ENCODE data around the gene HIPK1. TPM values are rescaled to one million over a fixed set of nuclear protein-coding genes. Genes with fewer than 3 reads are reported as not detected.

HIPK1 gene
- total RNA-seq, 4 donors from 2014 or later: 60.6 to 89.9 (median 76.5) TPM

- peaks cover 0 to 6% (median 0%) of the 10 kb centered on the region in 4 donors for H3K27me3 ChIP-seq
- WGBS: 87% methylated on average over 2 of the region's 2 CpGs
- DNase-seq (ENCODE audit: extremely low spot score): no peak
- H3K9me3 ChIP-seq: no peaks in the 10 kb centered on the region
- TF ChIP-seq EP300 (IDR thresholded peaks at IDR 0.05) (no peak), POLR2A (IDR thresholded peaks at IDR 0.05; ENCODE audit: low read depth) (no peak), POLR2AphosphoS5 (IDR thresholded peaks at IDR 0.05) (no peak), CTCF (IDR thresholded peaks at IDR 0.05) (no peak)
- H3K27ac ChIP-seq (replicated peaks in 1 of 4): no peak overlapping the region
- intact Hi-C loops (cut with DNase I): no loop called here
- peaks cover 10% of the 10 kb centered on the region in 4 donors for H3K4me1 ChIP-seq
- no peaks in the 10 kb centered on the region for H3K36me3 ChIP-seq
- no peak overlapping the region for H3K4me3 ChIP-seq
Observed at GRCh38 chr1:113917400-113918082, 11.6 kb upstream of the HIPK1 start.

- H3K4me3 ChIP-seq: no peak overlapping the region
- intact Hi-C loops (cut with DNase I): no loop called here
- no peaks in the 10 kb centered on the region for H3K36me3 ChIP-seq
- peaks cover 3% of the 10 kb centered on the region in 4 donors for H3K4me1 ChIP-seq
- TF ChIP-seq EP300 (IDR thresholded peaks at IDR 0.05) (no peak), POLR2AphosphoS5 (IDR thresholded peaks at IDR 0.05) (no peak), CTCF (IDR thresholded peaks at IDR 0.05) (no peak), POLR2A (IDR thresholded peaks at IDR 0.05; ENCODE audit: low read depth) (no peak)
- H3K27ac ChIP-seq (replicated peaks in 1 of 4): no peak overlapping the region
- H3K27me3 ChIP-seq: peaks cover 0 to 6% (median 0%) of the 10 kb centered on the region in 4 donors
- no peak for DNase-seq (ENCODE audit: extremely low spot score)
- H3K9me3 ChIP-seq: no peaks in the 10 kb centered on the region
Observed at GRCh38 chr1:113918243-113918642, 10.9 kb upstream of the HIPK1 start.

- TF ChIP-seq EP300 (IDR thresholded peaks at IDR 0.05) (no peak), CTCF (IDR thresholded peaks at IDR 0.05) (no peak), POLR2A (IDR thresholded peaks at IDR 0.05; ENCODE audit: low read depth) (no peak), POLR2AphosphoS5 (IDR thresholded peaks at IDR 0.05) (no peak)
- no peak overlapping the region for H3K27ac ChIP-seq (replicated peaks in 1 of 4)
- H3K27me3 ChIP-seq: peaks cover 0 to 6% (median 0%) of the 10 kb centered on the region in 4 donors
- 96% methylated on average over 4 of the region's 4 CpGs for WGBS
- intact Hi-C loops (cut with DNase I): no loop called here
- no peaks in the 10 kb centered on the region for H3K36me3 ChIP-seq
- peaks cover 4 to 7% (median 5%) of the 10 kb centered on the region in 4 donors for H3K4me1 ChIP-seq
- DNase-seq (ENCODE audit: extremely low spot score): no peak
- no peak overlapping the region for H3K4me3 ChIP-seq
- no peaks in the 10 kb centered on the region for H3K9me3 ChIP-seq
Observed at GRCh38 chr1:113922957-113923356, 6.2 kb upstream of the HIPK1 start.

GRCh38 chr1:113924473-113924872, 4.7 kb upstream of the HIPK1 start:
- Histone ChIP-seq H3K27ac (replicated peaks in 1 of 4) (no peak overlapping the region), H3K4me3 (no peak overlapping the region), H3K9me3 (no peaks in the 10 kb centered on the region), H3K36me3 (no peaks in the 10 kb centered on the region), H3K4me1 (peaks cover 11 to 15% (median 13%) of the 10 kb centered on the region in 4 donors), H3K27me3 (peaks cover 0 to 6% (median 0%) of the 10 kb centered on the region in 4 donors)
- no peak for TF ChIP-seq CTCF (IDR thresholded peaks at IDR 0.05)
- TF ChIP-seq EP300 (IDR thresholded peaks at IDR 0.05): no peak
- TF ChIP-seq POLR2AphosphoS5 (IDR thresholded peaks at IDR 0.05): no peak
- TF ChIP-seq POLR2A (IDR thresholded peaks at IDR 0.05; ENCODE audit: low read depth): no peak
- intact Hi-C loops (cut with DNase I): no loop called here
- DNase-seq (ENCODE audit: extremely low spot score): no peak
- WGBS: 94% methylated on average over 2 of the region's 2 CpGs

Data from esophagus muscularis mucosa (tissue), 4 donors.